HG03175 (cell line): ENCODE measurements around the gene GJA3.
A peak's percentile ranks its signal among the peaks of the same experiment; 100 is the strongest.

Source experiments
- ATAC-seq: cut with Tn5 transposase; IDR thresholded peaks from one replicate; pipeline ENCODE4 v1.9.1; 2021; ENCODE audit warnings: mild to moderate bottlenecking, moderate library complexity; ENCODE audit not compliant: unreplicated experiment

GJA3 gene

GRCh38 chr13:20160306-20161274 lies at the start of gene GJA3:
GJA3 (minus strand) TSS chr13:20161052; CDS start chr13:20143288, 17,764 bp downstream.
- peak; percentile 64 for ATAC-seq

GRCh38 chr13:20209948-20210347 lies 49.1 kb upstream of the GJA3 start:
- ATAC-seq: no peak

GRCh38 chr13:20206698-20207235 lies 45.9 kb upstream of the GJA3 start:
- ATAC-seq: no peak

- ATAC-seq: no peak
Observed at GRCh38 chr13:20206065-20206697, 45.3 kb upstream of the GJA3 start.

- no peak for ATAC-seq
Observed at GRCh38 chr13:20198781-20199180, 37.9 kb upstream of the GJA3 start.

GRCh38 chr13:20197361-20197834 lies 36.5 kb upstream of the GJA3 start:
- ATAC-seq: no peak

GRCh38 chr13:20195801-20196200 lies 34.9 kb upstream of the GJA3 start:
- no peak for ATAC-seq

- no peak for ATAC-seq
Observed at GRCh38 chr13:20193907-20194631, 33.2 kb upstream of the GJA3 start.

- no peak for ATAC-seq
Observed at GRCh38 chr13:20193162-20193906, 32.5 kb upstream of the GJA3 start.

GRCh38 chr13:20192836-20193161 lies 31.9 kb upstream of the GJA3 start, which contains the start of gene GJB2:
GJB2 (minus strand) TSS chr13:20192938; CDS start chr13:20189581, 3,357 bp downstream.
- no peak for ATAC-seq

- no peak for ATAC-seq
Observed at GRCh38 chr13:20192158-20192835, 31.4 kb upstream of the GJA3 start.

- no peak for ATAC-seq
Observed at GRCh38 chr13:20191311-20192157, 30.7 kb upstream of the GJA3 start.

- ATAC-seq: no peak
Observed at GRCh38 chr13:20190481-20191310, 29.8 kb upstream of the GJA3 start.

- ATAC-seq: no peak
Observed at GRCh38 chr13:20190076-20190475, 29.2 kb upstream of the GJA3 start.

GRCh38 chr13:20188667-20189553 lies 28.1 kb upstream of the GJA3 start:
- ATAC-seq: no peak

GRCh38 chr13:20186771-20187170 lies 25.9 kb upstream of the GJA3 start:
- ATAC-seq: no peak
